NCI-H146 (cell line): ENCODE measurements around the gene KANK4.
A peak's percentile ranks its signal among the peaks of the same experiment; 100 is the strongest.

Experiments
- DNase-seq: peaks from one replicate; lab custom pipeline; 2025; lab: John Stamatoyannopoulos, UW

Gene KANK4

GRCh38 chr1:62304975-62305374 is 14.3 kb downstream of the KANK4 start:
- peak; percentile 63 for DNase-seq

DNA sequence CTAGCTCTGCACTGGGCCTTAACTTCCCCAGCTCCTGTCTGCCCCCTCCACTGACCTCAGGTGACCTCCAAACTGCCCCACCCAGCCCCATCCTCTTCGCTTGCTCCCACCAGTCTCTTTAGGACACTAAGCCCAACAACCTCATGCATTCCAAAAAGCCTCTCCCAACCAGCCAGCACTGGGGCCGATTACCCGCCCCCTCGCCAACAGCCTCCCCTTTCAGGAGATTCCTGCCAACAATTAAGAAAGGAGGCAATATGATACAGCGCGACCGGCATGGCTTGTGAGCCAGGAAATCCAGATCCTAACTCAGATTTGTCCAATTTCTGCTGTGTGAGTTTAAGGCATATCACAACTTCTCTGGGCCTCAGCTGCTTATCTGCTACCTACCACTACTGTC is 14.7 kb downstream of the KANK4 start:
- no peak for DNase-seq

DNA sequence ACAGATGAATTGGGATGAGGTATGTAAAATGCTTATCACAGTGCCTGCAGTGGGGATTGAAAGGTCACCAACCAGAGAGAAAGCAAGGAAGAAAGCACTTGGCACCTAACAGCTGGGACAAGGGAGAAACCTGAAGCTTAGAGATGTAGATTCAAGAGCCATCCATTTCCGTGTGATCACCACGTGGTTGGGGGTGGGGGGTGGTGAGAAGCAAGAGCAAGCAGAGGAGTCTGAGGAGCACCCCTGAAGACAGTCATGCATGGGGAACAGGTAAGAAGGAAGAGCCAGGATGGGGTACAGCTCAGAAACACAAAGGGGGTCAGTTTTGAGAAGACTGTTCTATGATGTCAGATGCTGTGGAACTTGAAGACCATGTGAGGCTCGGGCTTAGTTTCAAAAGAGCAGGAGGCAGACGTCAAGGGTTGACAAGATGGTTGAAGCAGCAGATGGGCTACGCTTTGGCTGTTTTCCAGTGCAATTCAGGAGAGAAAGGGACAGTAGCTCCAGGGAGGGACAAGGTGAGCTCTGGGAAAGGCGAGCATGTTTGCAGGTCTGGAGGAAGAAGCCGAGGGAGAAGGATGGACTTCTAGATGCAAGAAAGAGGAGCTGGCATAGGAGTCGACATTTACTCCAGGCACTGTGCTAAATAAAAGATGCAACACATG is 17.4 kb downstream of the KANK4 start:
- DNase-seq = no peak

DNA sequence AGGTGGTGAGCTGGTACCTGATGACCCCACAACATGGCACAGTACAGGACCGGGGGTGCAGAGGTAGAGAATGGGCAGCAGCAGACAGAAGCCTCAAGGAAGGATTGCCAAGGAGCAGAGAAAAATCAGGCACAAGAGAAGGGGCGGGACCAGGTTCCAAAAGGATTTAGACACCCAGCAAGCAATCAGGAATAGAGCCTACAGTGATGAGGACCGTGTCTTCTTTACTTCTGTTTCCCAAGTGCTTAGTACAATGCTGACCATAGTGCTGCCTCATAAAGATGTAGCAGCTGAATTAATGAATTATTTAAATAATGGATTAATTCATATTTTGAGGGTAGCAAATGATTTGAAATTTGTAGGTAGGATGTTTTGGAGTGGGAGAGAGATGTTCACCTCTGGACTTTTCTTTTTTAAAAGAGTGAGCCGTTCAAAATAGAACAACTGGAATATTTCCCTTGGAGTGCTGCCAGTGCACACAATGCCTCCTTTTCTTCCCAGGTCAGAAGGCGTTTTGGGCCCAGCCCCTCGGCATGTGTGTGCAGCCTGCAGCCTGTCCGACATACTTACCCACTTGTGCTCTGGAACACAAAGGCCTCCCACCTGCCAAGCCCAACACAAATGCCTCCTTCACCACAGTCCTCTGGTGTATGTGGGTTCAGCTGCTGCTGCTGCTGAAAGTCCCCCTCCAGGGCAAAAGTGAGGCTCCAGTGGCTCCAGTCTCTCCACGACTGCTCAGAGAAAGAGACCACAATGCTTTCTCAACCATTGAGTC is 19.6 kb downstream of the KANK4 start:
- DNase-seq = peak; percentile 56

GRCh38 chr1:62295921-62296491 is 23.2 kb downstream of the KANK4 start:
- no peak for DNase-seq

DNA sequence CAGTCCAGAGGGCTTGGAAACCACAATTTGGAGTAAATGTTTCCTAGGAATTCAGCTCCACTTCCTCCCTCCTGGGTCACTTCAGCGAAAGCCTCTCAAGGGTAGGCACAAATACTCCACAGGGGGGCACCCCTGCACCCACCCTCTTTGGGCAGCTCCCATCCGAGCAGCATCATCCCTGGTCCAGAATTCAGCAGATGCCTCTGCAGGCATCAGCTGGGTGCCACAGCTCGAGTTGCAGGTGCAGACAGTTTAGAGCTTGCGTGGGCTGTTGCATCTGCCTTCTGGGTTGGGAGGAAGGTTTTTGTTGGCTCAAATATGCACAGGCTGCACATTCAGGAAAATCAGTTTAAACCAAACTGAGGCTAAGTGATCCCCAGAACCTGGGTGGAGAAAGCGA is 25.0 kb downstream of the KANK4 start:
- DNase-seq = peak; percentile 72

- DNase-seq = no peak
Observed at GRCh38 chr1:62288662-62289061, 30.6 kb downstream of the KANK4 start.

DNA sequence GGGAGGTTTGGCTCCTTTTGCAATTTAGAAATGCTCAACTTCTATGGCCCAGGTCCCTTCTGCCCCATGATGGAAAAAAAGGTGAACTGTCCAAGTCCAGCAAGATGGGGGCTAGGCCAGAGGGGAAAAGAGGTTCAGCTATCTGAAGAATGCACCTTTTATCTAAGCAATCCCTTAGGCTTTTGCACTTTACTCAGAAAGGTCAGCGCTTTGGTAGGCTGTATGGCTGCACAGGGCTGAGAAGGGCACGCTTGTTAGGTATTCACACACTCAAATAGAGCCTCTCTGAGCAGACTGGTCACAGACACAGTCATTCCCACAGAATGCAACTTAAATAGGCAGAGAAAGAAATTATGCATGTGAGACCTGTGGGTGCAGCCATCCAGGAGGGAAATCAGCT is 31.0 kb downstream of the KANK4 start:
- DNase-seq = no peak

- peak; percentile 72 for DNase-seq
Observed at GRCh38 chr1:62286786-62287224, 32.4 kb downstream of the KANK4 start.

GRCh38 chr1:62285984-62286785 is 33.0 kb downstream of the KANK4 start:
- peak; percentile 62 for DNase-seq

- no peak for DNase-seq
Observed at GRCh38 chr1:62285440-62285839, 33.8 kb downstream of the KANK4 start.

- DNase-seq = no peak
Observed at GRCh38 chr1:62283986-62284385, 35.2 kb downstream of the KANK4 start.

DNA sequence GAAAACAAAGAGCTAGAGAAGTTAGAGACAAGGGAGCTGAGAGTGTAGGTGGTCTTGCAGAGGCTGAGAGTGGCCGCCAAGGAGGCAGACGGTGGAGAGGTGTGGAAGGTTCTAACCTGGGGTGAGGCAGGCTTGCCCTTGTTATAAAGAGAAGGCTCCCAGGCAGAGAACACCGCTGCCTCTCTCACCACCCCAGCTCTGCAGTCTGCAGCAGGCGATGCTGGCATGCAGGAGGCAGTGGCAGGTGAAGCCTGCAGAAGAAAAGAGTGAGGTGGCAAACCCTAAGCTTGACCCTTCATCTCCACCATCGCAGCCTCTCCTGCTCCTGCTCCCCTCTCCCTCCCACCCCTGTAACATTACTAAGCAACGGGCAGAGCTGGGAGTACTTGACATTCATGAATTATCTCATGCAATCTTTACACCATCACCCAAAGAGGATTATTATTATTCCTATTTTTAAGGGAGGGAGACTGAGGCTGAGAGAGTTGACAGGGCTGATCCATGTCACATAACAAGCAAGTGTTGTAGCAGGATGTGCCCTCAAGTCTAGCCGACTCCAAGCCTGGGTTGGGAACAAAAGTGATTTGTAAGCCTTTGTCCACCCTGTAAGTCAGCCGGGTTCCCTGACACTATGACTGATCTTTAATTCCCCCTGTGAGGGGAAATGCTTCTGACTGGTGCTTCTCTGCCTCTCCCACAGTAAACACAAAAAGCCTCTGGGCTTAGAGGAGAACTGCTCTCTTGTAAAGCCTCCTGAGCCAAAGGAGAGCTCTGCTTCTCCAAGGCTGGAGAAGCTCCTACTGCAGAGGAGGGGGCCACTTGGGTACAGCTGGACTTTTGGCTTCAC is 36.1 kb downstream of the KANK4 start:
- DNase-seq = no peak

GRCh38 chr1:62281922-62282555 is 37.2 kb downstream of the KANK4 start:
- DNase-seq = no peak

DNA sequence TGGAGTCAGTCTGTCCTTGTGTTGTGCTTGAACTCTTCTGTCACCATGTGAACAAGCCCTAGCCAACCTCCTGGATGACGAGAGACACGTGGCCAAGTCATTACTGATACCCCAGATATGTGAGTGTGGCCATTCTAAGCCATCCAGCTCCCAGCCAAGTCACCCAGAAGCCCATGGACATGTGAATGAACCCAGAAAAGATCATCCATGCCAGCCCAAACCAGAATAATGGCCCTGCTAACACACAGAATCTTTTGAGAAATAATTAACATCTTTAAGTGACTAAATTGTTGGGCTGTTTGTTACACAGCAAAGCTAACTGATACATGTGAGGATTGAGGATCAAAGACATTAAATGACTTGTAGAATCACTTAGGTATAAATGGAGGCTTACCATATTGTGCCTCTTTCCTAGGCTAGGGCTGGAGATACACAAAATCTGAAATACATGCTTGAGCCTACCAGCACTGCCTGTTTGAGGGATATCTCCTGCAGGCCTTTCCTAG is 38.2 kb downstream of the KANK4 start:
- DNase-seq = no peak

GRCh38 chr1:62280150-62280549 is 39.1 kb downstream of the KANK4 start:
- no peak for DNase-seq

DNA sequence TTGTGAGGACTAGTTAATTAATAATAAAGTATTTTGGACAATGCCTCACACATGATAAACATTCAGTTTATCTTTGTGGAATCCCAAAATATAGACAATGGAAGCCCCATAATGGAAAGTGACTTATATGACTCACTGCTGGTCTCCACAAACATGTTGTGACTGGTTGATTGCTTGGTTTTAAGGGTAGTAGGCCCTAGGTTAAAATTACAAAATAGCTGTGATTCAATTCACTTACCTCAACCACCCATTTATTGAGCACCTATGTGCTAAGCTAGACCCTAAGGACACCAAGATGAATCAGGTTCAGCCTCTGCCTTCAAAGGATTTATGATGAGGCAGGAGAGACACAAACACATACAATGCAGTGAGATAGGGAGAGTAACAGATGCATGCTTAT is 42.4 kb downstream of the KANK4 start:
- no peak for DNase-seq

- DNase-seq = no peak
Observed at GRCh38 chr1:62274496-62275485, 44.4 kb downstream of the KANK4 start.

DNA sequence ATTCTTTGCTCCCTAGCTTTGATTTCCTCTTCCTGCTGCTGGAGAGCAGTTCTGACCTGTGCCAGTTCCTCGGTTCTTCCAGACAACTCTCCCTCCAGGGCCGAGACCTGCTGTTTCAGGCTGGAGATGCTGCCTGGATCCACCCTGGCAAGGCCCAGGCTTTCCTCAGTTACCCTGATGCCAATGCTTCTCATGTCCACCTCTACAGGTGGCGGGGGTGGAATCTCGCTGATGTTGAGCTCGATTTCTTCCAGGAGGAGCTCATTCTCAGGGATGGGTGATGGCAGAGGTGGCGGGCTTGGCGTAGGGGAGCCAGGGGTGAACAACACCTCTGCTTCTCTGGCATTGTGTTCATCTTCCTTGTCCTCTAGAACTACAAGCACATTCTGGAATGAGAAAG is 45.3 kb downstream of the KANK4 start:
- no peak for DNase-seq
